Endodermal cell (in vitro differentiated cells): Measurements from ENCODE around the gene RNF11. TPM values are rescaled to one million over a fixed set of nuclear protein-coding genes. Genes with fewer than 3 reads are reported as not detected.
"Not testable (repeated sequence)": the region's sequence is repeated elsewhere in the genome, so short reads cannot be mapped to it uniquely, and the experiment has no call there.

ENCODE experiments used
- DNase-seq: peaks from one replicate; pipeline ENCODE4 v3.0.0-alpha.2; 2017
- H3K27ac ChIP-seq: 2 replicates; pipeline ENCODE4 v1.5.1; 2013; ENCODE audit warnings: mild to moderate bottlenecking, low read depth, low read length, moderate library complexity
- H3K27me3 ChIP-seq: 2 replicates; pipeline ENCODE4 v1.6.1; 2013; ENCODE audit warnings: mild to moderate bottlenecking, low read length, moderate library complexity; ENCODE audit not compliant: insufficient read depth, control insufficient read depth, poor library complexity, severe bottlenecking
- H3K36me3 ChIP-seq: 2 replicates; pipeline ENCODE4 v1.7.0; 2013; ENCODE audit warnings: mild to moderate bottlenecking, low read length, moderate library complexity; ENCODE audit not compliant: control insufficient read depth, insufficient read depth
- H3K4me1 ChIP-seq: one replicate; pipeline ENCODE4 v1.7.0; 2013; ENCODE audit warnings: low read length; ENCODE audit not compliant: control insufficient read depth, insufficient read depth
- H3K4me3 ChIP-seq: 2 replicates; pipeline ENCODE4 v1.5.1; 2013; ENCODE audit warnings: mild to moderate bottlenecking, low read length, moderate library complexity
- H3K9ac ChIP-seq: 2 replicates; pipeline ENCODE4 v1.6.1; 2013; ENCODE audit warnings: mild to moderate bottlenecking, low read length, moderate library complexity; ENCODE audit not compliant: poor library complexity, severe bottlenecking; ENCODE audit errors: extremely low read depth
- H3K9me3 ChIP-seq: 2 replicates; pipeline ENCODE4 v1.6.1; 2013; ENCODE audit warnings: mild to moderate bottlenecking, low read length, moderate library complexity; ENCODE audit not compliant: control insufficient read depth
- H3K27ac Mint-ChIP-seq: 2 replicates; pipeline ENCODE4 v1.8.0; 2020; ENCODE audit warnings: mixed read lengths
- H3K27me3 Mint-ChIP-seq: 2 replicates; pipeline ENCODE4 v1.8.0; 2021; ENCODE audit warnings: mild to moderate bottlenecking, mixed read lengths; ENCODE audit not compliant: insufficient read depth
- H3K36me3 Mint-ChIP-seq: 2 replicates; pipeline ENCODE4 v1.8.0; 2020; ENCODE audit warnings: low read depth, mixed read lengths
- H3K4me1 Mint-ChIP-seq: 2 replicates; pipeline ENCODE4 v1.8.0; 2020; ENCODE audit warnings: mixed read lengths
- H3K4me3 Mint-ChIP-seq: 2 replicates; pipeline ENCODE4 v1.8.0; 2020; ENCODE audit warnings: mild to moderate bottlenecking, moderate library complexity, mixed read lengths
- H3K9me3 Mint-ChIP-seq: 2 replicates; pipeline ENCODE4 v1.8.0; 2020; ENCODE audit warnings: mild to moderate bottlenecking, mixed read lengths
- CTCF ChIP-seq: fragments of 200-600 bp; sonication (generic); conservative IDR thresholded peaks from 2 replicates; pipeline ENCODE4 v1.5.0; 2021; ENCODE audit warnings: antibody characterized with exemption, mild to moderate bottlenecking
- WGBS, 2 experiments: methylation state at CpG; one replicate each; pipeline versions ENCODE4 v1.1.5 to v1.1.7; 2013; ENCODE audit warnings: missing lambda C conversion rate in 2 of 2, mixed read lengths in 1 of 2; ENCODE audit not compliant: insufficient coverage in 1 of 2, insufficient read length in 1 of 2; 5-methylcytosine and 5-hydroxymethylcytosine counted together
- total RNA-seq, 2 donors: library from RNA; stranded (reverse); fragmentation: NEBNext Ultra II Directional in 1 of 2; extraction: Animal tissue kit (Norgen Biotek cat#: 25700) in 1 of 2; gene quantifications; 2 replicates in 1 of 2; 3 replicates in 1 of 2; pipeline ENCODE4 v1.2.1, GENCODE V29; 2021

RNF11 gene
- total RNA-seq, 2 donors from 2014 or later = 84.1 to 103 TPM

GRCh38 chr1:51224255-51224654 lies 11.8 kb upstream of the RNF11 start:
- Mint-ChIP-seq H3K27me3 (no peaks in the 10 kb centered on the region), H3K36me3 (no peaks in the 10 kb centered on the region), H3K27ac (no peak overlapping the region), H3K4me3 (no peak overlapping the region), H3K4me1 (peaks cover 11% of the 10 kb centered on the region), H3K9me3 (no peaks in the 10 kb centered on the region)
- Histone ChIP-seq H3K27me3 (no peaks in the 10 kb centered on the region), H3K27ac (no peak overlapping the region), H3K4me1 (no peaks in the 10 kb centered on the region), H3K4me3 (no peak overlapping the region), H3K9ac (no peak overlapping the region), H3K36me3 (no peaks in the 10 kb centered on the region), H3K9me3 (no peaks in the 10 kb centered on the region)
- no peak for TF ChIP-seq CTCF
- 90 to 92% methylated on average over 5 to 6 of the region's 6 CpGs for WGBS, 2 experiments
- no peak for DNase-seq

- not testable (repeated sequence) for H3K36me3 ChIP-seq, H3K4me3 Mint-ChIP-seq, H3K27me3 Mint-ChIP-seq, H3K9me3 Mint-ChIP-seq, H3K9ac ChIP-seq, H3K4me1 ChIP-seq, H3K9me3 ChIP-seq, H3K27me3 ChIP-seq, H3K4me3 ChIP-seq, DNase-seq, H3K36me3 Mint-ChIP-seq, H3K27ac ChIP-seq
- Mint-ChIP-seq H3K27ac (peak overlapping the region; percentile 37), H3K4me1 (peaks cover 11% of the 10 kb centered on the region)
- WGBS, 2 experiments = 88 to 95% methylated on average over 11 to 15 of the region's 15 CpGs
Measured at GRCh38 chr1:51227231-51227960, 8.7 kb upstream of the RNF11 start.

GRCh38 chr1:51228471-51228870 lies 7.6 kb upstream of the RNF11 start:
- DNase-seq = peak; percentile 11
- H3K9ac ChIP-seq, H3K4me1 ChIP-seq, H3K36me3 Mint-ChIP-seq, H3K9me3 ChIP-seq, H3K27me3 Mint-ChIP-seq, H3K4me3 Mint-ChIP-seq, H3K27me3 ChIP-seq, H3K27ac ChIP-seq, H3K4me3 ChIP-seq, H3K9me3 Mint-ChIP-seq, H3K36me3 ChIP-seq, H3K27ac Mint-ChIP-seq: not testable (repeated sequence)
- peaks cover 11% of the 10 kb centered on the region for H3K4me1 Mint-ChIP-seq
- WGBS, 2 experiments = 94 to 96% methylated on average over 5 to 10 of the region's 11 CpGs

- H3K27ac Mint-ChIP-seq = no peak overlapping the region
- Histone ChIP-seq H3K4me1 (no peaks in the 10 kb centered on the region), H3K4me3 (no peak overlapping the region), H3K27me3 (no peaks in the 10 kb centered on the region), H3K9me3 (no peaks in the 10 kb centered on the region), H3K27ac (no peak overlapping the region), H3K36me3 (no peaks in the 10 kb centered on the region), H3K9ac (no peak overlapping the region)
- 95 to 100% methylated on average over 1 to 5 of the region's 5 CpGs for WGBS, 2 experiments
- H3K4me1 Mint-ChIP-seq = peaks cover 26% of the 10 kb centered on the region
- DNase-seq = no peak
- H3K9me3 Mint-ChIP-seq = no peaks in the 10 kb centered on the region
- no peak overlapping the region for H3K4me3 Mint-ChIP-seq
- H3K27me3 Mint-ChIP-seq = peaks cover 3% of the 10 kb centered on the region
- no peaks in the 10 kb centered on the region for H3K36me3 Mint-ChIP-seq
- TF ChIP-seq CTCF = no peak
Measured at GRCh38 chr1:51230501-51231078, 5.5 kb upstream of the RNF11 start.
